Sciatic nerve (tissue), 2 donors: Measurements from ENCODE around the gene EEF1A2. TPM values are rescaled to one million over a fixed set of nuclear protein-coding genes. Genes with fewer than 3 reads are reported as not detected.

Experiments
- ATAC-seq: fragments of 200-7000 bp; cut with Tn5 transposase; one replicate; pipeline ENCODE4 v1.9.1; 2020; ENCODE audit warnings: mild to moderate bottlenecking, moderate library complexity
- DNase-seq: peaks from one replicate; pipeline ENCODE4 v3.0.0-alpha.2; 2020; ENCODE audit warnings: low spot score
- intact Hi-C: fragments of 100-400 bp; cut with DNase I; formaldehyde crosslinking; loops from one replicate; pipeline ENCODE4 v1.14.2; 2022
- total RNA-seq: library from RNA; stranded (reverse); fragmentation: NEBNext Ultra II Directional; extraction: Animal tissue kit (Norgen Biotek cat#: 25700); gene quantifications from one replicate; pipeline ENCODE4 v1.2.1, GENCODE V29; 2021
- donor health status: DM: no; HTN: no; CAD: no.
- donor health status: DM: no; HTN: no; CAD: no.

The EEF1A2 gene
- total RNA-seq, 1 donor from 2014 or later, result 0.45 TPM

GRCh38 chr20:63478346-63479302 is 20.3 kb downstream of the EEF1A2 start:
- no peak for ATAC-seq
- DNase-seq, result no peak
- intact Hi-C loops, result loop anchor here (2.0 kb wide), 1 partner anchor 50 kb away; no protein-coding TSS in a partner anchor

GRCh38 chr20:63477944-63478343 is 20.9 kb downstream of the EEF1A2 start:
- intact Hi-C loops, result loop anchor here (2.0 kb wide), 1 partner anchor 49 kb away; no protein-coding TSS in a partner anchor
- ATAC-seq, result no peak

GRCh38 chr20:63477061-63477616 is 21.7 kb downstream of the EEF1A2 start:
- intact Hi-C loops, result no loop called here
- no peak for DNase-seq
- ATAC-seq, result no peak

More at GRCh38 chr20:63477944-63478343, 20.9 kb downstream of the EEF1A2 start:
- DNase-seq, result no peak

- DNase-seq (no peak), ATAC-seq (no peak)
These were observed 23.7 kb downstream of the EEF1A2 start for GRCh38 chr20:63475209-63475608.

GRCh38 chr20:63473555-63474449 is 25.1 kb downstream of the EEF1A2 start:
- no peak for DNase-seq
- no peak for ATAC-seq

More at GRCh38 chr20:63475209-63475608, 23.7 kb downstream of the EEF1A2 start:
- intact Hi-C loops, result no loop called here

GRCh38 chr20:63472862-63473390 is 26.0 kb downstream of the EEF1A2 start:
- no peak for ATAC-seq
- no peak for DNase-seq
- intact Hi-C loops, result no loop called here

More at GRCh38 chr20:63473555-63474449, 25.1 kb downstream of the EEF1A2 start:
- intact Hi-C loops, result no loop called here

- intact Hi-C loops, result no loop called here
- ATAC-seq, result no peak
- DNase-seq, result no peak
These were observed 26.7 kb downstream of the EEF1A2 start, which contains the start of gene KCNQ2 for GRCh38 chr20:63471981-63472831. Gene KCNQ2 (minus strand): TSS chr20:63472655. CDS start chr20:63472463, 192 bp downstream.

- DNase-seq (no peak), ATAC-seq (no peak)
- intact Hi-C loops, result no loop called here
These were observed 27.2 kb downstream of the EEF1A2 start for GRCh38 chr20:63471717-63471980.

- ATAC-seq, result no peak
These were observed 27.7 kb downstream of the EEF1A2 start for GRCh38 chr20:63471002-63471716.

GRCh38 chr20:63470410-63470809 is 28.5 kb downstream of the EEF1A2 start:
- no peak for ATAC-seq
- no peak for DNase-seq
- intact Hi-C loops, result no loop called here

More at GRCh38 chr20:63471002-63471716, 27.7 kb downstream of the EEF1A2 start:
- no peak for DNase-seq
- intact Hi-C loops, result no loop called here

- intact Hi-C loops, result no loop called here
- ATAC-seq (no peak), DNase-seq (no peak)
These were observed 29.2 kb downstream of the EEF1A2 start for GRCh38 chr20:63469713-63470101.

GRCh38 chr20:63469019-63469712 is 29.7 kb downstream of the EEF1A2 start:
- intact Hi-C loops, result no loop called here
- DNase-seq, result no peak
- ATAC-seq, result no peak

- DNase-seq (no peak), ATAC-seq (no peak)
- intact Hi-C loops, result no loop called here
These were observed 30.5 kb downstream of the EEF1A2 start for GRCh38 chr20:63468421-63468820.

- no peak for DNase-seq
- intact Hi-C loops, result no loop called here
- ATAC-seq, result no peak
These were observed 31.4 kb downstream of the EEF1A2 start for GRCh38 chr20:63467294-63468083.

GRCh38 chr20:63466861-63467260 is 32.0 kb downstream of the EEF1A2 start:
- ATAC-seq, result no peak
- intact Hi-C loops, result no loop called here
- no peak for DNase-seq

- DNase-seq (no peak), ATAC-seq (no peak)
- intact Hi-C loops, result no loop called here
These were observed 32.5 kb downstream of the EEF1A2 start for GRCh38 chr20:63466250-63466825.
